Osteoblast (primary cell): ENCODE results near the gene MSX1. TPM values are rescaled to one million over a fixed set of nuclear protein-coding genes. Genes with fewer than 3 reads are reported as not detected.

Experiments used
- DNase-seq: peaks from one replicate; pipeline ENCODE4 v3.0.0; 2011; ENCODE audit warnings: low spot score, mixed read lengths; ENCODE audit not compliant: insufficient read length; ENCODE audit errors: missing footprints
- H2AFZ ChIP-seq: 2 replicates; pipeline ENCODE4 v1.6.0; 2011; ENCODE audit warnings: mild to moderate bottlenecking, low read length
- H3K27ac ChIP-seq: 2 replicates; pipeline ENCODE4 v1.5.1; 2011; ENCODE audit warnings: mild to moderate bottlenecking, low read depth, low read length, moderate library complexity
- H3K27me3 ChIP-seq: 2 replicates; pipeline ENCODE4 v1.6.0; 2012; ENCODE audit warnings: mild to moderate bottlenecking, control low read depth, inconsistent platforms, low read length, moderate library complexity; ENCODE audit not compliant: insufficient read depth
- H3K36me3 ChIP-seq: 2 replicates; pipeline ENCODE4 v1.5.1; 2011; ENCODE audit warnings: mild to moderate bottlenecking, low read length, control low read depth, moderate library complexity; ENCODE audit not compliant: insufficient read depth
- H3K4me1 ChIP-seq: 2 replicates; pipeline ENCODE4 v1.5.1; 2011; ENCODE audit warnings: mild to moderate bottlenecking, low read length, control low read depth, moderate library complexity; ENCODE audit not compliant: insufficient read depth
- H3K4me2 ChIP-seq: 2 replicates; pipeline ENCODE4 v1.6.0; 2011; ENCODE audit warnings: mild to moderate bottlenecking, low read length; ENCODE audit not compliant: insufficient read depth
- H3K4me3 ChIP-seq: fragments of 200-600 bp; sonication (generic); 3 replicates; pipeline ENCODE4 v1.5.1; 2012; ENCODE audit warnings: mild to moderate bottlenecking, low read length, inconsistent platforms; ENCODE audit not compliant: insufficient read depth
- H3K79me2 ChIP-seq: 2 replicates; pipeline ENCODE4 v1.6.0; 2012; ENCODE audit warnings: mild to moderate bottlenecking, low read length, control low read depth, inconsistent platforms; ENCODE audit not compliant: insufficient read depth
- H3K9me3 ChIP-seq: 2 replicates; pipeline ENCODE4 v1.5.1; 2011; ENCODE audit warnings: low read depth, low read length, control low read depth
- H4K20me1 ChIP-seq: 2 replicates; pipeline ENCODE4 v1.6.0; 2012; ENCODE audit warnings: mild to moderate bottlenecking, low read length, control low read depth; ENCODE audit not compliant: insufficient read depth
- CTCF ChIP-seq: IDR thresholded peaks from 2 replicates; pipeline ENCODE4 v1.5.1; 2011; ENCODE audit warnings: mild to moderate bottlenecking, low read depth, low read length, moderate library complexity; ENCODE audit errors: extremely low read depth
- total RNA-seq: library from RNA; depleted of rRNA; stranded (reverse); fragments of >200 nt; gene quantifications from 2 replicates; pipeline ENCODE4 v1.2.3, GENCODE V29; 2012

MSX1 gene
- total RNA-seq, 1 donor: 2.9 TPM

- Histone ChIP-seq H3K9me3 (no peaks in the 10 kb centered on the region), H3K4me2 (no peak overlapping the region), H3K27me3 (peaks cover 12% of the 10 kb centered on the region), H3K27ac (no peak overlapping the region), H4K20me1 (no peaks in the 10 kb centered on the region), H3K79me2 (no peaks in the 10 kb centered on the region), H2AFZ (no peak overlapping the region), H3K4me1 (peaks cover 14% of the 10 kb centered on the region), H3K4me3 (no peak overlapping the region), H3K36me3 (no peaks in the 10 kb centered on the region)
- DNase-seq: peak; percentile 44
- no peak for TF ChIP-seq CTCF
Measured at GRCh38 chr4:4849524-4850193, 9.8 kb upstream of the MSX1 start.

DNA sequence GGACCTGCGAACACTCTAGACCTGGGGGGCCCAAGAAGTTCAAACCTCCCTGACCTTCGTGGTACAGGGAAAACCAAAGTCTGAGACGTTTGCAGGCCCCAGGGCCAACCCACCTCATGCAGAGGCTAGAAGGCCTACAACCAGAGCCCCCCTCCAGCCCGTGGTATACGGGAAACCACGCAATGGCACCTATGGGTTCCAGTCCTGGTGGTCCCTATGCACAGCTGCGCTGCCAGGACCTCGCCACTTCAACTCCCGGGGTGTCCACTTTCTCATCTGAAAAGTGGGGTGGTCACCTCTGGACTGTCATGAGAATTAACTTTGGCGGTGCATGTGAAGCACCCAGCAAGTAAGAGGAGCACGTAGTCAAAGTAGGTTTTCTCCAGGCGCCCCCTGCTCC is 8.4 kb upstream of the MSX1 start:
- no peaks in the 10 kb centered on the region for H3K36me3 ChIP-seq
- no peak for TF ChIP-seq CTCF
- peaks cover 14% of the 10 kb centered on the region for H3K4me1 ChIP-seq
- H2AFZ ChIP-seq: no peak overlapping the region
- H3K79me2 ChIP-seq: no peaks in the 10 kb centered on the region
- peak; percentile 68 for DNase-seq
- no peaks in the 10 kb centered on the region for H3K9me3 ChIP-seq
- H3K4me3 ChIP-seq: no peak overlapping the region
- no peaks in the 10 kb centered on the region for H4K20me1 ChIP-seq
- peaks cover 26% of the 10 kb centered on the region for H3K27me3 ChIP-seq
- no peak overlapping the region for H3K27ac ChIP-seq
- H3K4me2 ChIP-seq: no peak overlapping the region

- no peaks in the 10 kb centered on the region for H4K20me1 ChIP-seq
- H3K4me3 ChIP-seq: no peak overlapping the region
- no peak overlapping the region for H3K27ac ChIP-seq
- H3K9me3 ChIP-seq: no peaks in the 10 kb centered on the region
- no peak for TF ChIP-seq CTCF
- DNase-seq: no peak
- H2AFZ ChIP-seq: no peak overlapping the region
- H3K36me3 ChIP-seq: no peaks in the 10 kb centered on the region
- no peaks in the 10 kb centered on the region for H3K79me2 ChIP-seq
- peaks cover 14% of the 10 kb centered on the region for H3K4me1 ChIP-seq
- no peak overlapping the region for H3K4me2 ChIP-seq
- H3K27me3 ChIP-seq: peaks cover 32% of the 10 kb centered on the region
Measured at GRCh38 chr4:4851906-4852305, 7.6 kb upstream of the MSX1 start.

DNA sequence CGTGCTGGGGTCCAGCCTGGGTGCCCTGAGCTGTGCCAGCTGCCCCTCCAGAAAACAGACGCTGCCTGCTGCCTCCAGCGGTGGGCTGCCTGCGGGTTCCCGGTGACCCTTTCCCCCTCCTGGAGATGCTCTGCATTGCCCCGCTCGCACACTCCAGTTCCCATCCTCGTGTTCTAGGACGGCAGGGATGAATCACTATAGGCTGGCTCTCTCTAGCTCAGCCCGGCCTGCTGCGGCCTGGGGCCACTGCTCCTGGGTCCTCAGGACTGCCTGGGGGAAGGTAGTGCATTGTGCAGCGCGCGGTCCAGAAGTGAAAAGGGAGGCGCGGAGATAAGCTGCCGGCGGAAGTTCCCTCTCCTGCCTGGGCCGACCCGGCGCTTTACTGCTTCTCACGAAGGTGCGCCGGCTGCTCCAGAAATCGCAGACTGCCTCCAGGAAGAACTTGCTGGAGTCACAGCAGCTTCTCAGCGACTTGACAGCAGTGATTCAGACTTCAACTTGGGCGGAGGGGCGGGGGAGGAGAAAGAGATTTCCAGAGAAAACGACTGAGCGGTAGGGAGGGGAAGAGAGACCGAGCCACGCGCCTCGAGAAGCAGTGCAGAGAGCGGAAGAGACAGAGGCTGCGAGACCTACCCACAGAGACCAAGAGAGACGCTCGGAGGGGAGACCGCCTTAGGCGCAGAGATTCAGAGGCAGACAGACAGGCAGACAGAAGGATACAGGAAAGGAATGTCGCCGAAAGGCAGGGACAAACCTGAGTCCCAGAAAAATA is 6.7 kb upstream of the MSX1 start:
- peak; percentile 31 for TF ChIP-seq CTCF
- DNase-seq: peak; percentile 98
- H2AFZ ChIP-seq: peak overlapping the region; percentile 91
- H4K20me1 ChIP-seq: no peaks in the 10 kb centered on the region
- H3K9me3 ChIP-seq: no peaks in the 10 kb centered on the region
- peaks cover 41% of the 10 kb centered on the region for H3K27me3 ChIP-seq
- peak overlapping the region; percentile 50 for H3K27ac ChIP-seq
- H3K4me3 ChIP-seq: peak overlapping the region; percentile 71
- H3K36me3 ChIP-seq: no peaks in the 10 kb centered on the region
- peak overlapping the region; percentile 94 for H3K4me2 ChIP-seq
- peaks cover 14% of the 10 kb centered on the region for H3K4me1 ChIP-seq
- H3K79me2 ChIP-seq: no peaks in the 10 kb centered on the region
